Lung (tissue), 12 donors: Measurements from ENCODE around the gene DSTN. TPM values are rescaled to one million over a fixed set of nuclear protein-coding genes. Genes with fewer than 3 reads are reported as not detected.

ENCODE experiments used
- ATAC-seq: fragments of 200-7000 bp; cut with Tn5 transposase; one replicate; pipeline ENCODE4 v1.9.1; 2020; ENCODE audit warnings: moderate number of reproducible peaks; ENCODE audit not compliant: insufficient read depth, low FRiP score
- DNase-seq, 3 donors: peaks; one replicate each; pipeline ENCODE4 v3.0.0-alpha.2; 2013 to 2017
- H3K27ac ChIP-seq, 2 donors: one replicate each; pipeline ENCODE4 v1.5.1; 2013; ENCODE audit warnings: mild to moderate bottlenecking in 2 of 2, moderate library complexity in 2 of 2, control low read depth in 1 of 2, inconsistent platforms in 1 of 2, low read depth in 1 of 2, low read length in 1 of 2
- H3K27me3 ChIP-seq, 3 donors: one replicate each; pipeline ENCODE4 v1.5.1; 2013; ENCODE audit warnings: low read length in 2 of 3; ENCODE audit not compliant: control insufficient read depth in 3 of 3, insufficient read depth in 3 of 3
- H3K36me3 ChIP-seq, 4 donors: one replicate each; pipeline ENCODE4 v1.5.1; 2013; ENCODE audit warnings: low read length in 4 of 4, mild to moderate bottlenecking in 1 of 4, moderate library complexity in 1 of 4; ENCODE audit not compliant: control insufficient read depth in 4 of 4, insufficient read depth in 4 of 4
- H3K4me1 ChIP-seq, 5 donors: one replicate each; pipeline ENCODE4 v1.5.1; 2013; ENCODE audit warnings: low read length in 5 of 5, mild to moderate bottlenecking in 2 of 5, moderate library complexity in 1 of 5; ENCODE audit not compliant: control insufficient read depth in 5 of 5, insufficient read depth in 5 of 5
- H3K4me3 ChIP-seq: one replicate; pipeline ENCODE4 v1.5.1; 2013; ENCODE audit warnings: mild to moderate bottlenecking, control low read depth, moderate library complexity
- H3K9ac ChIP-seq, 2 donors: one replicate each; pipeline ENCODE4 v1.5.1; 2013; ENCODE audit warnings: low read length in 2 of 2, control low read depth in 1 of 2; ENCODE audit not compliant: insufficient read depth in 1 of 2
- H3K9me3 ChIP-seq, 4 donors: one replicate each; pipeline ENCODE4 v1.5.1; 2013; ENCODE audit warnings: low read length in 3 of 4, mild to moderate bottlenecking in 1 of 4, moderate library complexity in 1 of 4; ENCODE audit not compliant: control insufficient read depth in 4 of 4, insufficient read depth in 3 of 4
- CTCF ChIP-seq: IDR thresholded peaks from 2 replicates; pipeline ENCODE4 v1.5.1; 2012; ENCODE audit warnings: mild to moderate bottlenecking; ENCODE audit errors: control extremely low read depth, extremely low read depth
- WGBS, 2 donors: extraction: QIAGEN DNeasy Blood & Tissue Kit; methylation state at CpG; one replicate each; pipeline ENCODE4 v1.1.7; 2013; 5-methylcytosine and 5-hydroxymethylcytosine counted together
- polyA plus RNA-seq, 2 donors: library from polyadenylated mRNA; stranded (reverse); fragments of 200-250 nt; gene quantifications; one replicate each; pipeline ENCODE4 v1.2.1, GENCODE V29; 2013
- total RNA-seq, 2 donors: library from RNA; depleted of rRNA in 1 of 2; stranded (reverse); fragments of >200 nt in 1 of 2; gene quantifications; one replicate each; pipeline ENCODE4 v1.2.1, GENCODE V29; 2014 to 2021
- donor health status: control.
- donor health status: control.
- donor health status: Bipolar disorder and iron deficiency.
- donor health status: healthy.
- donor health status: DM: yes; HTN: yes; CAD: no.

Gene DSTN
- total and polyA plus RNA-seq, 4 donors: 313 to 532 (median 380) TPM

GRCh38 chr20:17651129-17651759 lies 81.4 kb downstream of the DSTN start:
- 45 to 46% methylated on average over 11 of the region's 11 CpGs for WGBS, 2 donors
- H3K27me3 ChIP-seq: no peaks in the 10 kb centered on the region
- no peak overlapping the region for H3K9ac ChIP-seq
- H3K9me3 ChIP-seq: no peaks in the 10 kb centered on the region
- H3K4me1 ChIP-seq: peaks cover 4 to 52% (median 25%) of the 10 kb centered on the region in 5 donors
- H3K36me3 ChIP-seq: peaks cover 0 to 14% (median 11%) of the 10 kb centered on the region in 4 donors
- no peak overlapping the region for H3K27ac ChIP-seq
- H3K4me3 ChIP-seq: no peak overlapping the region
- DNase-seq (no peak), ATAC-seq (no peak)
- TF ChIP-seq CTCF: no peak

DNA sequence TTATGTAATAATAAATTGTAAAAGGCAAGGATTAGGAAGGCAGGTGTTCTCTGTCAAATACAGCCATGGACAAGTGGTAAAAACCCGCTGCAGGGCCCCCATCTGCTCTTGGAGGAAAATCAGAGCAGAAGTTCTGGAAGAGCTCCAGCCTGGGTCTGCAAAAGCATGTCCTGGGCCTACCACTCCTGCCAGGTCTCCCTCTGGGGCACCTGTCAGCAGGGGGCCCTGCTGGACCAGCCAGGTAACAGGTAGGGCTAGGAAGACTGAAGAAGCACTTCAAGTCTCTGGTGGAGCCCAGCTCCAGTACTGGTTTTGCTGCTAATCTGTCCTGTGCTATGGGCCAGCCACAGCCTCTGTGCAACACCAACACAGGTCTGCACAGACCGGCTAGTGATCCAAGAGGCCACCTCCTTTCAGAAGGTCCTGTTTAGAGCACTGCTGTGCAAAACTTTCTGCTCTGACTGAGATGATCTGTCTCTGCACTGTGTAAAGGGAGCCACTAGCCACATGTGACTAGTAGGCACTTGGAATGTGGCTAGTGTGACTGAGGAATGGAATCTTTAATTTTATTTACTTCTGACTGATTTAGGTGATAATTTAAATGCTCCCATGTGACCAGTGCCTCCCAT lies 82.0 kb downstream of the DSTN start:
- 67 to 76% methylated on average over 2 of the region's 2 CpGs for WGBS, 2 donors

GRCh38 chr20:17652411-17652810 lies 82.5 kb downstream of the DSTN start:
- Histone ChIP-seq H3K36me3 (peaks cover 0 to 15% (median 11%) of the 10 kb centered on the region in 4 donors), H3K9ac (no peak overlapping the region), H3K4me1 (peaks cover 4 to 46% (median 23%) of the 10 kb centered on the region in 5 donors), H3K4me3 (no peak overlapping the region), H3K27ac (no peak overlapping the region), H3K27me3 (no peaks in the 10 kb centered on the region), H3K9me3 (no peaks in the 10 kb centered on the region)
- WGBS, 2 donors: 74 to 83% methylated on average over 10 of the region's 10 CpGs
- TF ChIP-seq CTCF: no peak
- ATAC-seq (no peak), DNase-seq (no peak)

More for the DNA sequence above, 82.0 kb downstream of the DSTN start:
- no peaks in the 10 kb centered on the region for H3K27me3 ChIP-seq
- no peak overlapping the region for H3K9ac ChIP-seq
- H3K36me3 ChIP-seq: peaks cover 0 to 14% (median 11%) of the 10 kb centered on the region in 4 donors
- H3K9me3 ChIP-seq: no peaks in the 10 kb centered on the region
- no peak overlapping the region for H3K27ac ChIP-seq
- DNase-seq (peak; percentile 59 to 85 (median 77)), ATAC-seq (no peak)
- no peak overlapping the region for H3K4me3 ChIP-seq
- peaks cover 4 to 50% (median 25%) of the 10 kb centered on the region in 5 donors for H3K4me1 ChIP-seq
- no peak for TF ChIP-seq CTCF
